GM21423 (cell line): Measurements from ENCODE around the gene ATP8B3.

Source experiments
- ATAC-seq: cut with Tn5 transposase; IDR thresholded peaks from one replicate; pipeline ENCODE4 v1.9.1; 2021; ENCODE audit warnings: mild to moderate bottlenecking, moderate library complexity; ENCODE audit not compliant: unreplicated experiment

The ATP8B3 gene

GRCh38 chr19:1850809-1851653 lies 39.0 kb upstream of the ATP8B3 start:
- ATAC-seq = no peak

GRCh38 chr19:1849886-1850398 lies 37.9 kb upstream of the ATP8B3 start:
- no peak for ATAC-seq

GRCh38 chr19:1849132-1849474 lies 37.0 kb upstream of the ATP8B3 start:
- no peak for ATAC-seq

- ATAC-seq = peak; percentile 59
Observed at GRCh38 chr19:1848399-1849131, 36.5 kb upstream of the ATP8B3 start, which contains the start of gene REXO1. Gene REXO1 (minus strand): TSS chr19:1848483. CDS start chr19:1848358, 125 bp downstream.

- peak; percentile 17 for ATAC-seq
Observed at GRCh38 chr19:1847684-1848398, 35.8 kb upstream of the ATP8B3 start.

- ATAC-seq = no peak
Observed at GRCh38 chr19:1847348-1847683, 35.2 kb upstream of the ATP8B3 start.

GRCh38 chr19:1846517-1847204 lies 34.6 kb upstream of the ATP8B3 start:
- no peak for ATAC-seq

- ATAC-seq = no peak
Observed at GRCh38 chr19:1845642-1846041, 33.6 kb upstream of the ATP8B3 start.

GRCh38 chr19:1845125-1845515 lies 33.0 kb upstream of the ATP8B3 start:
- no peak for ATAC-seq

- ATAC-seq = no peak
Observed at GRCh38 chr19:1844513-1845124, 32.5 kb upstream of the ATP8B3 start.

- ATAC-seq = no peak
Observed at GRCh38 chr19:1843646-1844394, 31.7 kb upstream of the ATP8B3 start.

GRCh38 chr19:1843116-1843515 lies 31.0 kb upstream of the ATP8B3 start:
- ATAC-seq = no peak

GRCh38 chr19:1841209-1841924 lies 29.3 kb upstream of the ATP8B3 start:
- no peak for ATAC-seq

GRCh38 chr19:1840541-1841115 lies 28.6 kb upstream of the ATP8B3 start:
- no peak for ATAC-seq

- no peak for ATAC-seq
Observed at GRCh38 chr19:1839658-1840540, 27.8 kb upstream of the ATP8B3 start.

GRCh38 chr19:1837625-1838105 lies 25.6 kb upstream of the ATP8B3 start:
- no peak for ATAC-seq

GRCh38 chr19:1837222-1837565 lies 25.1 kb upstream of the ATP8B3 start:
- no peak for ATAC-seq
